Stimulated activated CD8-positive, alpha-beta memory T cell treated with anti-CD3 and anti-CD28 coated beads, Interleukin-15, amount 100 ng/mL, for 48 hours (primary cell): ENCODE results near the gene FRA10AC1.

Experiments
- DNase-seq, 2 donors: peaks; one replicate each; pipeline ENCODE4 v3.0.0-alpha.2; 2020; ENCODE audit warnings: low read depth in 2 of 2

FRA10AC1 gene, protein sequence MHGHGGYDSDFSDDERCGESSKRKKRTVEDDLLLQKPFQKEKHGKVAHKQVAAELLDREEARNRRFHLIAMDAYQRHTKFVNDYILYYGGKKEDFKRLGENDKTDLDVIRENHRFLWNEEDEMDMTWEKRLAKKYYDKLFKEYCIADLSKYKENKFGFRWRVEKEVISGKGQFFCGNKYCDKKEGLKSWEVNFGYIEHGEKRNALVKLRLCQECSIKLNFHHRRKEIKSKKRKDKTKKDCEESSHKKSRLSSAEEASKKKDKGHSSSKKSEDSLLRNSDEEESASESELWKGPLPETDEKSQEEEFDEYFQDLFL

DNA sequence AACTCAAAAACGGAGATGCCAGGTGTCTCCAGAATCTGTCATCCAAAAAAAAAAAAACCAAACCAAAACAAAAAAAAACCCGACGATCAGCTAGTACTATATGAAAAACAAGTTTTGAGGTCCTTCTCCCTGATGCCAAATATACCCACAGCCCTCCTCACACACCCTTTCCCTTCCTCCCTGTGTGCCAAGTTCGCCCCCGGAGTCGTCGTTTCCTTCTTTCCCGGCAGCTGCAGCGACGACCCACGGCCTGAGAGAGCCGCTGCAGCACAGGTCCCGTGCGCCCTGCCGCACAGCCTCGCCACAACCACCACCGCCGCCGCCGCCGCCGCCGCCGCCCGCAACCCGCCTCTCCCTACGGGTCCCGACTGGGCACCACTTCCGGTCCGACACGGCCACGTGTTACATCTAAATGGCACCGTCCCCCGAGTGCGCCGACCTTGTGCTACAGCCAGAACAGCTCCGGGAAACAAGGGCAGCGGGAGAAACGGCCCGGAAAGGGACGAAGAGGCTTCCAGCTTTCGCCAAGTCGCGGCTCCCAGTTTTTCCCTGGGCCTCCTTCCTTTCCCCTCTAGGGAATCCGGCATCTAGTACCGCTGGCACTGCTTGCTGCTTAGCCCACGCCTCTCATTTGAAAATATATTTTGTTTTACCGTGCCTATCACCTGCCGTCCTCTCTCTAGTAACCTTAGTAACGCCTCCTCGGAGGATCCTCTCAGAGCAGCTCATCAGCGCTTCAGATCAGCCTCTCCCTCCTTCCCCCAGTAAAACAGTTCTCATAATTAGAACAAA is at the start of gene FRA10AC1:
TSS of gene FRA10AC1 (minus strand) at position 383 of the 792 bp plus-strand sequence. CDS start 2,486 bp downstream, outside the sequence.
- peak; percentile 78 to 82 for DNase-seq

DNA sequence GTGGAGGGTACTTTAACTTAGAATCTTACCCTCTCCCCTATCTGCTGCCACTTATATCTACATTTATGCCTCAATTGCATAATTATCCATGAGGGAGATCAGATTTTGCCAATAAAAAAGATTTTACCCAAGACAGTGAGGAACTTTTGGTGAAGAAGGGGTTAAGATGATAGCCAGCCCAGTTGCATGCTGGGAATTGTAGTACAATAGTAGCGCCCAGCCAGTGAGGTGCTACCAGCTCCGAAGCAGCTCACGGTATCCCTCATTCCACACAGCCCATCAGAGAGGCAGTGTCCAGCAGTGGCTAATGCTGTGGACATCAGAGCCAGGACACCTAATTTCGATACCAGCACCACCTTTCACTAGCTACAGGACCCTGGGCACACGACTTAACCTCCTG is 49.4 kb upstream of the FRA10AC1 start:
- DNase-seq = no peak

DNA sequence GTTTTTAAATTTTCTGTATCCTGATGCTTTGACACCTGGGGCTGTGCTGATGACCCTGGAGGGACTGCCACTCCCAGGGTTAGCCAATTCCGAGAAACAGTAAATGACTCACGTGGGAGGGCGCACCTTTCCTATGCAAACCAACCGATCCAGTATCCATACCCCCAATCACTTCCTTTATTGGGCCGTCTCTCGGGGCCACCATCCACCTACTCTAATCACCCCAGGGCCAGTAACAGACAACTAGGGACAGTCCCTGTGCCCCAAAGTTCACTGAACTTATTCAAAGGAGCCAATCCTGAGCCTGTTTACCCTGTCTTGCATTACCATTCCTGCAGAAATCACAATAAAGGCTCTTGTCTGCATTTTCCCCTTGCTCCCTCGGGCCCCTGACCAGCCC is 48.7 kb upstream of the FRA10AC1 start:
- DNase-seq = no peak

DNA sequence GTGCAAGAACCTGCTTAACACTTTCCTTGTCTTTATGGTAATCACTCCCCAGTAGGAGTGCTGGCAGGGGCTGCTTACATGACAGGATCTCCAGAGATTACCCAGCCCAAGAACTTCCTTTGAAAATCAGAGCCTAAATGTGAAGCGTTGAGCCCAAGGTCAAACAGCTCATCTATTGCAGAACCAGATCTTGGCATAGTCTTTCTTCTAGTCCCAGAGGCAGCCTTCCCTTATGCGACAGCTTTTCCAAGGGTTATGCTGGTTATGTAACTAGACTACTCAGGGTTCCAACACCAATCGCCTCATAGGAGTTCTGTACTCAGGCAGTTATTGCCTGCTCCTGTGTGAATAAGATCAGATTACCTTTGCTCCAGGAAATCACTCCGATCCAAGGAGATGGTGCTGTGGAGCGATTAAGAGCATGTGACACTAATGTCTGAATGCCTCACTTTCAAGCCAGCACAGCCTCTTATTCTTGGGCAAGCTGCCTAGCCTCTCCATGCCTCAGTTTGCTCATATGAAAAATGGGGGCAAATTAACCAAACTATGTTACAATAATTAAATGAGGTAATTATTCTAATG is 46.9 kb upstream of the FRA10AC1 start:
- DNase-seq = no peak

DNA sequence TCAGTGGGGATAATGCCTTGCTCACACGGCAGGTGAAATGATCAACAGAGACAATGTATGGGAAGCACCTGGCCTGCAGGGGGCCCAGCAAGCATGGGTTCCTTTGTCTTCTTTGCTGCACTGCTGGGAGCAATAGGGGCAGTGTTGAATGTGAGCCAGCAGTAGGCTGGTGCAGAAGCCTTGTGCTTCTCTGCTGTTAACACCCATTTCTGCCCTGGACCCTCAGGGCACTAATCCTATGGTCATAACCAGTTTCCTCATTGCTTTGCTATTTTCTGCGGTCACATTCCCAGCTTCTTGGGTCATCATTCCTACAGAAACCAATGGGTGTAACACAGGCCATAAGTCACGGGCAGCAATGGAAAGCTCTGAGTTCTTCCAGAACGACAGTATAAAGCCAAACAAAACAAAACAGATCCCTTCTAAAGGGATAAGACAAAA is 44.5 kb upstream of the FRA10AC1 start:
- DNase-seq = no peak

DNA sequence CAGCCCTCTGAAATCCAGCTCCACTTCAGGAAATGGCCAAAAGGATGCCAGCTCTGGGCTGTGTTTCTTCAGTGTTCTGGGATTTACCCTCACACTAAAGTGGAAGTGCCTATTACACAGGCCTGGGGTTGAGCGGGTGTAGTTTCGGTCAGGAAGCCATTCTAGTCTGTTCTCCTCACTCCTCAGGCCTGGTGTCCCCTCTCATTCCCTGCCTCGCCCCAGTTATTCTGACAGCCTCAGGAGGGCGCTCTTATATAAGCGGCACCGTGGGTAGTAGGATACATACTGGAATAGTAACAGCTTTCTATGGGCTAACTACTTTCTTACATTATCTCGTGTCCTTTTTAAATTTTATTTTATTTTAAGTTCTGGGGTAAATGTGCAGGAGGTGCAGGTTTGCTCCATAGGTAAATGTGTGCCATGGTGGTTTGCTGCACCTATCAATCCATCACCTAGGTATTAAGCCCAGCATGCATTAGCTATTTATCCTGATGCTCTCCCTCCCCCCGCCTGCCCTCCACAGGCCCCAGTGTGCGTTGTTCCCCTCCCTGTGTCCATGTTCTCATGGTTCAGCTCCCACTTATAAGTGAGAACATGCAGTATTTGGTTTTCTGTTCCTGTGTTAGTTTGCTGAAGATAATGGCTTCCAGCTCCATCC is 43.1 kb upstream of the FRA10AC1 start:
- DNase-seq = no peak

DNA sequence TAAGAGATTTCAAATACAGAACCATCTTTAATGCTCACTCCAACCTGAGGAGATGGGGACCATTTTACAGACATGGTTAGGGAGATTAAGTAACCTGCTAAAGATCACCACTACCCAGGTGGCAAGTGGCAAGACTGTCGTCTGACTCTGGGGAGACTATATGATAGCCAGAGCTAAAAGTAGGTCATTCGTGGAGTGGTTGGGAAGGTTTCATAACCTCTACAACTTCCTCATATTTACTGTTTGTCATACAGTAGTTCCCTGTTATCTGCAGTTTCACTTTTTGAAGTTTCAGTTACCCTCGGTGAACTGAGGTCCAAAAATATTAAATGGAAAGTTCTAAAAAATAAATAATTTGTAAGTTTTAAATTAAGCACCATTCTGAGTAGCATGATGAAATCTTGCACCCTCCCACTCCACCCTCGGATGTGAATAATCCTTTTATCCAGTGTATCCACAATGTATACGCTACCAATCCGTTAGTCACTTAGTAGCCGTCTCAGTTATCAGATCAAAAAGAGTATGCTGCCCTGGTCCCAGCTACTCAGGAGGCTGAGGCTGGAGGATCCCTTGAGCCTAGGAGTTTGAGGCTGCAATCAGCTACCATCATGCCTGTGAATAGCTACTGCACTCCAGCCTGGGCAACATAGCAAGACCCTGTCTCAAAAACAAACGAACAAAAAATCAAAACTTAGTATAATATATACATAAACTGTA is 40.4 kb upstream of the FRA10AC1 start:
- no peak for DNase-seq

DNA sequence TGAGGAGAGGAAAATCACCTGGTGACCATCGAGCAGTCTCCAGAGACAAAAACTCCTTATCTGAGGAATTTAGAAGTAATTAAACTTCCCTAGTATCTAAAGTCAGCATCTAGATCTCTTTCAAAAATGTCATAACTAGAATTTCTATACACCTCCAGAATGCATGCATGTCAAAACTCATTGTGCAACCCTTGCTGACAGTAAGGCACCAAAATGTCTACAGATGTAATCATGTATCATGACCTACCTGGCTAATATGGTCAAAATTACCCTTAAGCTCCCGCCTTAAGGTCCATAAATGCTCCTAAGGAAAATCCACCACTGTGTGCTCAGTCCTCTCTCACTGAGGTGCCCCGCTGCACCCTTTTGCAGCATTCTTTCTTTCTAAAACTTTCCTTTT is 39.0 kb upstream of the FRA10AC1 start:
- DNase-seq = no peak

DNA sequence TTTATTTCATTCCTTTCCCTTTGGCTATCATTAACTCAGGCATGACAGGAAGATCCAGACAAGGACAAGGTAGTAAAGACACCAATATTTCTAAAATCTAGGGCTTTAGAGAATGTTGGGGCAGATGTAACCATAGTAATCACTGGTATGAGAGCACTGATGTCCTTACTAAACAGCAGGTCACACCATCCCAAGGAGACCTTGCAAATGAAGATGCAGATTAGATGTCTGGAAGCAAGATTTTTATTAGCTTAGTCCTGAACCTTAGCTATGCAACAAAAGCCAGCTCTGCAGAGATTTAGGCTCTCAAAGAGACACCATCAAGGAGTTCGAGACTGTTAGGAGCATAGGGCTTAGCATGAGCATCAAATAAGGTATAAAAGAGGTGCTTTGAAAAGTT is 23.6 kb upstream of the FRA10AC1 start:
- no peak for DNase-seq

DNA sequence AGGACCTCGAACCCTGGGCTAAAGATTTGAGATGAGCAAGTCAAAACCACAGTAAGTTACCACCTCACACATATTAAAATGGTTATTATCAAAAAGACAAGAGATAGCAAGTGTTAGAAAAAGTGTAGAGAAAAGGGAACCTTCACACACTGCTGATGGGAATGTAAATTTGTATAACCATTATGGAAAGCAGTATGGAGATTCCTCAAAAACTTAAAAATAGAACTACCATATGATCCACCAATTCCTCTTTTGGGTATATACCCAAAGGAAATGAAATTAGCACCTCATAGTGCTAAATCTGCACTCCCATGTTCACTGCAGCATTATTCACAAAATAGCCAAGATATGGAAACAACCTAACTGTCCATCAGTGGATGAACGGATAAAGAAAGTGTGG is 20.8 kb upstream of the FRA10AC1 start:
- DNase-seq = no peak

DNA sequence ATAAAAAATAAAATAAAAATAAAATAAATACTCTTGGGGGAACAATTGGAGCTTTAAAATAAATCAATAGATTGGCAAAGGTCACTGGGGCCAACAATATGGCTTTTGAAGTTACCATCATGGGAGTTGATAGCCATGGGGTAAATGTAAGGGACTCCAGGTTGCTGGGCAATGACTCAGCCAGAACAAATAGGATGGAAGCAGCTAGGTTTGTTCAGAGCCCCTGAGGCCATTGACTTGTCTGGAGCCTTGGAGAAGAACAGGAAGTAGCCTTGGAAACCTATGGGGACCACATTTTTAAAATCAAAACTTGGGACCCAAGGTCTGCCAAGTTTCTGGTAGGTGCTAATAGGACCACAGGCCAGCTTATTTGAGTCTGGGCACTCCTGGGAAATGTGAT is 20.2 kb upstream of the FRA10AC1 start:
- no peak for DNase-seq

DNA sequence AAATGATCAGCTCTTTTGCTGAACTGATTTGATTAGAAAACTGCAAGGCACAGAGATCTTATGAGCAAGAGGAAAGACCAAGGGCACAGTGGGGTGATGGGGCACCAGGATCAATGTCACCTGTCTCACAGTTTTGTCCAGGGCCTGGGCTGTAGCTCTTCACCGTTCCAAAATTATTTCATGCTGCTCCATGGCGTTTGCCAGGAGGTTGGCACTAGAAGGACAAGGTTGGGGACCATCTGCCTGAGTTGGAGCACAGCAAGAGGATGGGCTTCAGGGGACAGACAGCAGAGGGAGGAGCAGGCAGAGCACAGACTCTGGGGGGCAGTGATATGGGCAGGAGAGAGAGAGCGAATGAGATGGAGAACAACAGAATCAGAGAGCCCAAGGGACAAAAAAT is 17.5 kb upstream of the FRA10AC1 start:
- no peak for DNase-seq

DNA sequence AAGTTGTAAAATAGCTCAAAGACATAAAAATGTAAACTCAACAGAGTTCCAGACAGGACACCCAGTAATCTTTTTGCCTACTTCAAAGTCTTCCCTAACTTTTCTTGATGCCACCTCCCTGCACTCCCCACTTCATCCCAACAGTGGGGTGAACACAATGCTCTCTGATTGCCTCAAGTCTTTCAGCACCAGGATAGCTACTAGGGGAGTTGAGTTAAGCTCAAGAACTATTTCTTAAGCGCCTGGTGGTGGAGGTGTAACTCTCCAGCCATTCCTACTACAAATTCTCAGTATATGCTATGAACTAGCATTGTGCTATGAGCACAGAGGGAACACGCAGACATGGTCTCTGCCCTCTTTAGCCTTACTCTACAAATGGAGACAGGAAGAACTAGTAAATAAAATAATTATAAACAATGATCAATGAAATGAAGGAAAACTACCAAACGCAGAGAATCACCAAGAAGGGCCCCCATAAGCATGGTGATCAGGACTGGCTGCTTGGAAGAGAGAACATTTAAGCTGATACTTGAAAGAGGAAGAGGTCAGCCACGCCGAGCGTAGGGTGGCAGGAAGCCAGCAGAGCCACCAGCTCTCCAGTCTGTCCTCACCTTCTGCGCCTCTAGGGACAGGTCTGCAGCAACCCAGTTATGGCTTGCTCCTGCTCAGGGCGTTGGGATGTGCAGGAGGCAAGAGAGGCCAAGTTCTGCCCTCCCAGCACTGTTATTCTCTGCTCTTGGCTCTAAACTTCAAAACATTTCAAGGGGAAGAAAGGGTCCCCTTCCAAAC is 16.7 kb upstream of the FRA10AC1 start:
- DNase-seq = no peak

DNA sequence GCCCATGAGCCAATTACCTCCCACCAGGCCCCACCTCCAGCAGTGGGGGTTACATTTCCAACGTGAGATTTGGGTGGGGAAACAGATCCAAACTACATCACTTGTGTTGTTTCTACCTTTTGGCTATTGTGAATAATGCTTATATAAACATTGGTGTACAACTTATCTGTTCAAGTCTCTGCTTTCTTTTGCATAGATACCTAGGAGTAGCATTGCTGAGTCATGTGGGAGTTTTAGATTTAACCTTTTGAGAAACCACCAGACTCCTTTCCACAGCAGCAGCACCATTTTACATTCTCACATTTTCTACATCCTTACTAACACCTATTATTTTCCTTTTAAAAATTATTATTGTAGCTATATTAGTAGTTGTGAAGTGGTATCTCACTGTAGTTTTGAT is 14.4 kb upstream of the FRA10AC1 start:
- DNase-seq = no peak

DNA sequence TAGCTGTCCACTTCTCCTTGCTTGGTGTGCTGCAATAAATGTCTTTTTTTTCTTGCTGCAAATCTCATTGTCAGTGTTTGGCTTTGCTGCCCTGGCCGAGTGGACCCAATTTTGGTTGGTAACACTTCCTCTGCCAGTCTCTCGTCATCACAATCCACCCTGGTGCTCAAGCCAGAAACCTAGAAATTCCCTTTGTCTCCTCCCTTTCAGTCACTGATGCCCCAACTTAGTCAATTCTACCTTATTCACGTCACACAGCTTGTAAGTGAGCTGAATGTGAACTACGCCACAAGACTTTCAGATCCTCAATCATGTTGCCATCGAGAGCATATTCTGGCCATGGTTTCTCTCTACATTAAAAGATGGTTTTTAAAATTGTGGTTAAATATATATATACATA is 13.0 kb upstream of the FRA10AC1 start:
- no peak for DNase-seq

DNA sequence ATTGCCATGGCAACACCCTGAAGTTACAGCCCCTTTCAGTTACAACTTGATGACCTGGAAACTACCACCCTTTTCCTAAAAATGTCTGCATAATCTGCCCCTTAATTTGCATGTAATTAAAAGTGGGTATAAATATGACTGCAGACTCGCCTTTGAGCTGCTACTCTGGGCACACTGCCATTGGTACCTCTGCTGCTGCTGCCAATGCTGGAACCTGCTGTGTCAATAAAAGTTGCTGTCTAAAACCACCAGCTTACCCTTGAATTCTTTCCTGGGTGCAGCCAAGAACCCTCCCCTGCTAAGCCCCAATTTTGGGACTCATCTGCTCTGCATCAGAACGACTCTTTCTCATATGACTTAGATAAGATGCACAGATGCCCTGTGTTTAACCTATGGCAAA is 10.2 kb upstream of the FRA10AC1 start:
- no peak for DNase-seq

DNA sequence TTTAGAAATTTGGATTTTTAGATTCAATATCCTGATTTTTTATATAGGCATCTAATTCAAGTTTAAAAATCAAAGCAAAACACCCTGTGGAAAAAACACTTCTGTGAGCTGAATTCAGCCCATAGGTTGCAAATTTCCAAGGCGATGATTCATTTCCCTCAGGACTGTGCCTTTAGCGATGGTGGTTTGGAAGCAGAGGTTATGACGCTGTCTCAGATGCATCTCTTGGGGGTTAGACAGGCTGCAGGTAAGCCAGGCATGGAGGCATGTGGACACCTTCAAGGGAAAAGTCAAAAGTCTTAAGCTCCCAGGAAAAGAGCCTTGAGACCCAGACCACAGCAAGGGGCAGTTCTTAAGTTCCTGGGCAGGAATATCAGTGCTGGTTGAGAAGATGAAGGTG is 9.5 kb upstream of the FRA10AC1 start:
- no peak for DNase-seq

DNA sequence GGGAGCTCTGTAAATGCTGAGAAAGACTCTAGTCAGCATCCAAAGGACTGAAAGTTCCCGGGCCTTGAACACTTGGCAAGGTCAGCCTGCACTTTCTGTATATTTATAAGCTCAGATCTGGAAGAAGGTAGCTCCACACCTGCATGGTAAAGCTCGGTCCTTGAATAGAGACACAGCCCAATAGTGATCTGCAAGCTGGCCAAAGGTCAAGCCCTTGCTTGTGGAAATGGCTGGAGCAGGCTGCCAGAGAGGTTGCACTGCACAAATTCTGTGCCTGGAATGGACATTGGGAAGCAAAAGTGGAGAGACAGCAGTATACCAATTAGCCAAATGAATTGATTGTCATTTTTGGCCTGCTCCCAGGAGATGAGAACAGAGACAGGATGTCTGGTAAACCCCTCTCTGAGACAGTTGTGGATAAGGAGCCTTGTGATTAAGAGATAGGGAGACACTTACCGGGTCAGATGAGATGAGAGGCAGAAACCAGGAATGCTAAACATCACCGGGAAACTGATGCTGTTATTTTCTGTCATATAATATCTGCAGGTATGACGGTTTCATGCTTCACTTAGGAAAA is 8.0 kb upstream of the FRA10AC1 start:
- DNase-seq = no peak

DNA sequence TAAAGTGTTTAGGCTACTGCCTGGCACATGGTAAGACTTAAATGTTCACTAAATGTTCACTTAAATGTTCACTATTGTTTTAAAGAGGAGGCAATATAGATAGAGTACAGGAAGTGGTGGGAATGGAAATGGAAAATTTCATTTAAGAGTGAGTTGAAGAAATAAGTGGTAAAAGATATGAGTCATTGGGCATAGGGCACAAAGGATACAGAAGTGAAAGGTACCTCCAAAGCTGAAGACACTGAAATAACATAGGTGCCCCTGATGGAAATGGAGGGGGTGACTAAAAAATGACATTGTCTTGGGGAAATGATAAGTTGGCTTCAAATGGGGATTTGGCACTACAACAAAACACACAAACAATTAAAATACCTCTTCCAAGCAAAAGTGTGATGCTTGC is 5.2 kb upstream of the FRA10AC1 start:
- DNase-seq = no peak

DNA sequence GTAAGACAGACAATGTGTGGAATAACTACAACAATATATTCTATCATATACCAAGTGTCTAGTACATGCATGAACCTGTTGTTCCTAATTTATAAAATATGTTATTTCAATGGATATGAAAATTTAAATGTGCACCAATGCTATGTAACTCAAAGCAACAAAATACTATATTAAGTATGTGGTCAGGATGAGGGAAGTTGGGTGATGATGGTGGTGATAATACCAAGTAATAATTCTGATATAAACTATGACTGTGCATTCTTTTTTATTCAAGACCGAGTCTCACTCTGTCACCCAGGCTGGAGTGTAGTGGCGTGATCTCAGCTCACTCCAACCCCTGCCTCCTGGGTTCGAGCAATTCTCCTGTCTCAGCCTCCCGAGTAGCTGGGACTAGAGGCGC is 2.1 kb upstream of the FRA10AC1 start:
- DNase-seq = no peak

DNA sequence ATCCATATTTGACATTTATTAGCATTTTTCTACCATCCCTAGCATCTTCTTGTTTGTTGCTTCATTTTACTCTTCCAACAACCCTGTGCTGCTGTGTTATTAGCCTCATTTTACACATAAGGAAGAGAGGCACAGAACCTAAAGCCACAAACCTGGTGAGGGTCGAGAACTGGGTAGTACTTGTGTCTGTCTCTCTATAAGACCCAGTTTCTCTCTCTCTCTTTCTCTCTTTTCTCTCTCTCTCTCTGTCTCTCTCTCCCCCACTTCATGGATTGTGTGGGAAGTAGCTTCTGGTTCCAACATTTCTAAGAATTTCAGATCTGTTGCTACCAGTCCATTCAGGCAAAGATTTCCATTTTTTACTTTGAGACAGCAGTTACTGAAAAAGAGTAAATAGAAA is 1.4 kb upstream of the FRA10AC1 start:
- no peak for DNase-seq
